GM19239 (cell line): Measurements from ENCODE around the gene TRIO.

Experiments
- DNase-seq: peaks from one replicate; pipeline ENCODE4 v3.0.0; 2011; ENCODE audit warnings: low spot score; ENCODE audit not compliant: insufficient read length
- FAIRE-seq: peaks from 2 replicates; lab custom pipeline; 2011; peaks lifted over from hg19 to GRCh38; lab: Jason Lieb, UNC

The TRIO gene

GRCh38 chr5:14218011-14218410 lies 74.9 kb downstream of the TRIO start:
- no peak for FAIRE-seq

DNA sequence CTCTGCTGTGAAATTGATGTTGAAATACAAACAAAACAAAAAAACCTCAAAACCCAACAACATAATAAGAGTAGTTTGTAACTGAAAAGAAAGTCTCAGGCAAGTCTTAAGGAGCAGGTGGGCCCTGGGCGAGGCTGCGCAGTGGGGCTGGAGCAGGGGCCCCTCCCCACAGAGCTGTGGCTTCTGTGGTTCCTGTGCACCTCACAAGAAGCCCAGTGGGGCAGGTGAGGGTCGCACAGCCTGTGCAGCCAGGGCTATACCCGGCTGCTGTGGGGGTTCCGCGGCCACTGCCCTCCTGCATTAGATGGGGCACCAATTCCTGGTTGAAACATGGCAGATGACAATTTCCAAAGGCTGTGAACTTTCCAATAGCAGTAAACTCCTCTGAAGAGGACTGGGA lies 75.3 kb downstream of the TRIO start:
- DNase-seq = no peak
- FAIRE-seq = no peak

More at GRCh38 chr5:14218011-14218410, 74.9 kb downstream of the TRIO start:
- DNase-seq = no peak

DNA sequence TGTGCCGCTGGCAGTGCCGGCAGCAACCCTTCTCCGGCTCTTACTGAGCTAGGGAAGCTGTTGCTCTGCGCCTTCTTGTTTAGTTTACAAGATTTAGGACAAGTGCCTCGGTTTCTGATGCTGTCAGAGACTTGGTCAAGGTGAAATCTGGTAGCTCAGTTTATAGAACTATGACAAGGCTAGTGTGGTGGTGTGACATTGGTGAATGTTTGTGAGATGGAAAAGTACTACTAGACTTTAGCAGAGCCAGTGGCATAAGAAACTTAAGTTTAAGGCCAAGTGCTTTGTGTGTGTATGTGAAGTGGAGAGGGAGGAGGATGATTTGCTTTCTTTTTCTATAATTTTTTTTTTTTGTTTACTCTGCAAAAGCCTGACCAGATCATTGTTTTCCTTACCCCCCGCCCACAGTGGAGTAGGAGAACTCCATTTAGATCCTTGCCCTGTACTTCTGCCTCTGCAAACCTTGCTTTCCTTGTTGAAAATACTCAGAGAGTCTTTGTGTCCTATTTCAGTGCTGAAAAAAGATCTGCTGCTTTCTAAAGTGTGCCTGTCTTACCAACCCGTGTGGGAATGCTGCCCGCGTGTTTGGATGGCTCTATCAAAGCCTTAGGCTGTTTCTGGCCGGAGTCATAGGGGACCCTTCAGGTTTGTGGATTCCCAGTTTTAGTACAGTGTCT lies 75.9 kb downstream of the TRIO start:
- DNase-seq = no peak
- no peak for FAIRE-seq

DNA sequence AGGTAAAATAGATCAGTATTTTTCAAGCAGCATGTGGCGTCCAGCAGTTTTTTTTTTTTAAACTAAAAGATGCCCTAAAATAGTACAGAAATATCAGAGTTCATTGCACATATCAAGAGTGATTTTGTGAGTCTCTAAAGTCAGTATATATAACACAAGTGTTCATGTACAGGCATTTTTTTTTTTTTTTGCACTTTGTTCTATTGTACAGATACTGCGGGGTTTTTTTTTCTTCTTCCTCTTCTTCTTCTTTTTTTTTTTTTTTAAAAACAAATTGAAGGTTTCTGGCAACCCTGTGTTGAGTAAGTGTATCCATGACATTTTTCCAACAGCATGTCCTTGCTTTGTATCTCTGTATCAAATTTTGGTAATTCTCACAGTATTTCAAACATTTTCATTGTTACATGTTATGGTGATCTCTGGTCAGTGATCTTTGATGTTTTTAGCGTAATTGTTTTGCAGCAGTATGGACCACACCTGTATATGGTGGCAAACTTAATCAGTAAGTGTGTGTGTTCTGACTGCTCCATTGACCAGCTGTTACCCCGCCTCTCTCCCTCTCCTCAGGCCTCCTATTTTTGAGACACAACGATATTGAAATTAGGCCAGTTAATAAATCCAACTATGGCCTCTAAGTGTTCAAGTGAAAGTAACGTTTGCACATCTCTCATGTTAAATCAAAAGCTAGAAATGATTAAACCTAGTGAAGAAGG lies 76.8 kb downstream of the TRIO start:
- DNase-seq (no peak), FAIRE-seq (no peak)

DNA sequence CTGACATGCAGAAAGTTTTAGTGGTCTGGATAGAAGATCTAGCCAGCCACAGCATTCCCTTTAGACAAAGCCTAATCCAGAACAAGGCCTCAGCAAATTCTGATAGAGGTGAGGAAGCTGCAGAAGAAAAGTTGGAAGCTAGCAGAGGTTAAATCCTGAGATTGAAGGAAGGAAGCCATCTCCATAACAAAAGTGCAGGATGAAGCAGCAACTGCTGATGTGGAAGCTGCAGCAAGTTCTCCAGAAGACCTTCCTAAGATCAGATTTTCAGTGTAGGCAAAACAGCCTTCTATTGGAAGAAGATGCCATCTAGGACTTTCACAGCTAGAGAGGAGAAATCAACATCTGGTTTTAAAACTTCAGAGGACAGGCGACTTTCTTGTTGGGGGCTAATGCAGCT lies 77.5 kb downstream of the TRIO start:
- FAIRE-seq (peak; percentile 73), DNase-seq (no peak)

GRCh38 chr5:14221732-14222131 lies 78.6 kb downstream of the TRIO start:
- no peak for FAIRE-seq
- no peak for DNase-seq

GRCh38 chr5:14222206-14222605 lies 79.1 kb downstream of the TRIO start:
- DNase-seq (no peak), FAIRE-seq (no peak)

GRCh38 chr5:14223372-14223771 lies 80.2 kb downstream of the TRIO start:
- peak; percentile 23 for FAIRE-seq
- no peak for DNase-seq

GRCh38 chr5:14225173-14225834 lies 82.2 kb downstream of the TRIO start:
- DNase-seq = no peak
- FAIRE-seq = no peak

DNA sequence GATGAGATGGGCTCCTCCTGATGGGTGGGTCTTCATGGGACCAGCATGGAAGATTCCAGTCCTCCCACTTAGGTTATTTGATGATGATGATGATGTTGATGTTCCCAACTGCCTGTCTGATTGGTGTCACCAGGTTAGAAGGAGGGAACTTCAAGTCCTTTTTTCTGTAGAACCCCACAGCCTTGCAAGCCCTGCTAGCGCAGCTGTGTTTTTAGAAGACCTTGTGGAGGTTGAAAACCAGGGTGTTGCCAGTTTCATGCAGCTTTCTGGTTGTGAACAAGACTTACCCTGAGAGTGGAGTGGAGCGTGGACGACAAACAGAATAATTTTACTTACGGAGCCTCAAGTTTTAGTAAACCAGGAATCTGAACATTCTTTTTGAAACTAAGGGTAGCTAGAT lies 83.0 kb downstream of the TRIO start:
- DNase-seq (no peak), FAIRE-seq (no peak)

DNA sequence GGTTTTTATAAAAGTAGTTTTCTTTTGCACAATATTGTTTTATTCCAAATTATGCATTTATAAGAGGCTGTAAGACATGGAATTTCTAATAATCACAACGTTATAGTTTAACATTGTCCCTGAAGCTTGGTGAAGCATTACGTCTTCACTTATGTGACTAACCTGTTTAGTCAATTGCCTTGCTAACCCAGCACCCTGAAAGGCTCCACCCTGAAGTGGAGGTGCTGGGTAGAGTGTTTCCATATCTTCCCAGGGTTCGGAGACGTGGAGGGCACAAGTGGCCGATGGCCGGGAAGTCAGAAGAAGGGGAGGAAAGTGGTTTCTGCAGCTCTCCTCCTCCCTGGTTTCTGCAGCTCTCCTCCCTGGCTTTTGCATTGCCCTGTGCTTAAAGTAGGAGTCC lies 83.4 kb downstream of the TRIO start:
- DNase-seq (no peak), FAIRE-seq (no peak)

DNA sequence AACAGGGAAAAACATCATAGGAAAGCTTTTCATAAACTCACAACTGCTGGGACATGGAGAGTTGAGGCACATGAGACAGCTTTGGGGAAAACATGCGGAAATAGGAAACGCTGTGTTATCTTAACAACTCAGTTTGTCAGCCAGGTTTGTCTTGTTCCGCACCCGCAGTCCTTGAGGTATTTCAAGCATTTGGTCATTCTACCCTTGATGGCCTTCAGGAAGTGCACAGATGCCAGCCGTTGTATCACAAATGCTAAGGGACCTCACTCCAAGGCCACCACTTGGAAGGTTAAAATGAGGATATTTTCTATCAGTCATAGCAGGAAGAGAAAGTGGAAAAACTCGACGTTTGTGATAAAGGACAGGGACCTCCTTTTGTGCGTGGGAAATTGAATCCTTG lies 83.8 kb downstream of the TRIO start:
- DNase-seq = no peak
- FAIRE-seq = no peak

DNA sequence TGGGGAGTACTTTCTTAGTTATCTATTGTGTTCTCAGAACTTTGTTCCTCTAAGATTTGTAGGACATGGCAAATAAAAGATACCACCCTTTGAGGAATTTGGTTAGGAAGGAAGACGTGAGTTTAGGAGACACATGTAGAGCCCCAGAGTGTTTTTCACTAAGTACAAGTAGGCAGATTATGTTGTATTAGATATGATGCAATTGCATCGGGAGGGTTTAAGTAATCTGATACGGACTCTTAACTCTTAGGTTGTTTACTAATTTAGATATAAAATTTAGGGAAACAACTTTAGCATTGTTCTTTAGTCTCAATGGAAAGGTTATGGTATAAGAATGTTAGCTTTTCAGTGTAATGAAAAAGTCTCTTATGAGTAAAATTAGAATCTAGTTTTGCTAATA lies 84.4 kb downstream of the TRIO start:
- FAIRE-seq = no peak
- DNase-seq = no peak

- DNase-seq (no peak), FAIRE-seq (no peak)
Observed at GRCh38 chr5:14228219-14228618, 85.1 kb downstream of the TRIO start.

- FAIRE-seq = no peak
- DNase-seq = no peak
Observed at GRCh38 chr5:14229181-14229580, 86.0 kb downstream of the TRIO start.

DNA sequence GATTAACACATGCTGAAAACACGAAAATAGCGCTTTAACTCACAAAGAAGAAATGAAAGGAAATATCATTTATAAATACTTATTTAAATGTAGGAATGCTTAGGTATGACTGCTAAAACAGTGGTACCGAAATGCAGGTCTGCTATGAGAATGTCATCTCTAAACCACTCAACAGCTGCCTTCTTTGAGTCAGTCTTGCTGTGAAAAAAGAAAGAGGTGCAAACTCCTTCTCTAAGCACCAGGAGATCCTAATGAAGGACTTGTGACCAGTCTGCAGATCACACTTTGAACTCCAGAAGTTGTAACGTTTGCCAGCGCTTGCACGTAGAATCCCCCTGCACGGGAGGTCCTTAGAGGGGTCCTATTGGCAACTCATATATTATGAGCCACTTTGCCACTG lies 86.6 kb downstream of the TRIO start:
- no peak for FAIRE-seq
- no peak for DNase-seq

DNA sequence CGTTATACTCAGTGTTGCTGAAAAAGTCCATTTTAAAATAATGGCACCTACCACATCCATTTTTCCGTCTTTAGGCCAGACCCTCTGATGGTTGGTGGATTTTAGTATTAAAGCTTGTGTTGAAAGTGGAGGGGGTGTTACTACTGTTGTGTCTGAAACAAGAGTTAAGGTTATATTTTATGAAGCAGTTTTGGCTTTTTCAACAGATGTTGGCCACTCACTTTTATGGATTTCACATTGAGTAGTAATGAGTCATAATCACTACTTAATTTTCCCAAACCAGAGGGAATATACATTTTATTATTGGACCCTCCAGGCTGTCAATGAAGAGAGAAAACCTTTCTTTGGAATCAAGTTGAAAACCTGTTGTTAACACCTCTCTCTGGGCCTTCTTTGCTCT lies 88.0 kb downstream of the TRIO start:
- DNase-seq (no peak), FAIRE-seq (no peak)

- DNase-seq = no peak
- FAIRE-seq = no peak
Observed at GRCh38 chr5:14231890-14232289, 88.7 kb downstream of the TRIO start.

DNA sequence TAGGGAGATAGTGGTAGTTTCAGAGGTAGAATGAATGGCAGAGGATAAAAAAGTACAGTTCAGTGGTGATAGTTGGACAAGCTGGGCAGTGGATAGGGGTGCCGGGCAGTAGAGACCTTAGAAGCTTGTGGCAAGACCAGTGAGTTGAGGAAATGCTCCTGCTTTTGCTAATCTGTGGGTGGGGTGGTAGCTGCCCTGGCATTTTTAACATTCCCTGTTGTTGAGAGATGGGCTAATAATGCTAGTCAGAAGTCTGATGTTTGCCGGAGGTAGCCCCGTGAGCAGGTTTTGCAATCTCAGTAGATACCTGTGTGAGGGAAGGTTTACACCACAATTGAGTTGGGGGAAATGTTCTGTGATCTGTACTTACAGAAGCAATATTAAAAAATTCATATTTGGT lies 91.1 kb downstream of the TRIO start:
- FAIRE-seq = no peak
- no peak for DNase-seq

- FAIRE-seq (no peak), DNase-seq (no peak)
Observed at GRCh38 chr5:14235872-14236271, 92.7 kb downstream of the TRIO start.

GRCh38 chr5:14236757-14237156 lies 93.6 kb downstream of the TRIO start:
- FAIRE-seq (no peak), DNase-seq (no peak)
